ENCODE results near the gene TEPSIN.

Gene TEPSIN

GRCh38 chr17:81196505-81197408, 42.1 kb downstream of the TEPSIN start:
- no peak for TF ChIP-seq ZFX (IDR thresholded peaks at IDR 0.05; ENCODE audit: borderline replicate concordance)
- TF ChIP-seq, protein P1, sequence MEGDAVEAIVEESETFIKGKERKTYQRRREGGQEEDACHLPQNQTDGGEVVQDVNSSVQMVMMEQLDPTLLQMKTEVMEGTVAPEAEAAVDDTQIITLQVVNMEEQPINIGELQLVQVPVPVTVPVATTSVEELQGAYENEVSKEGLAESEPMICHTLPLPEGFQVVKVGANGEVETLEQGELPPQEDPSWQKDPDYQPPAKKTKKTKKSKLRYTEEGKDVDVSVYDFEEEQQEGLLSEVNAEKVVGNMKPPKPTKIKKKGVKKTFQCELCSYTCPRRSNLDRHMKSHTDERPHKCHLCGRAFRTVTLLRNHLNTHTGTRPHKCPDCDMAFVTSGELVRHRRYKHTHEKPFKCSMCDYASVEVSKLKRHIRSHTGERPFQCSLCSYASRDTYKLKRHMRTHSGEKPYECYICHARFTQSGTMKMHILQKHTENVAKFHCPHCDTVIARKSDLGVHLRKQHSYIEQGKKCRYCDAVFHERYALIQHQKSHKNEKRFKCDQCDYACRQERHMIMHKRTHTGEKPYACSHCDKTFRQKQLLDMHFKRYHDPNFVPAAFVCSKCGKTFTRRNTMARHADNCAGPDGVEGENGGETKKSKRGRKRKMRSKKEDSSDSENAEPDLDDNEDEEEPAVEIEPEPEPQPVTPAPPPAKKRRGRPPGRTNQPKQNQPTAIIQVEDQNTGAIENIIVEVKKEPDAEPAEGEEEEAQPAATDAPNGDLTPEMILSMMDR (IDR thresholded peaks at IDR 0.05), result no peak
- no peak overlapping the region for H3K27ac ChIP-seq

GRCh38 chr17:81195941-81196495, 42.8 kb downstream of the TEPSIN start:
- TF ChIP-seq, protein P1 (IDR thresholded peaks at IDR 0.05), result no peak
- no peak for TF ChIP-seq ZFX (IDR thresholded peaks at IDR 0.05; ENCODE audit: borderline replicate concordance)

DNA sequence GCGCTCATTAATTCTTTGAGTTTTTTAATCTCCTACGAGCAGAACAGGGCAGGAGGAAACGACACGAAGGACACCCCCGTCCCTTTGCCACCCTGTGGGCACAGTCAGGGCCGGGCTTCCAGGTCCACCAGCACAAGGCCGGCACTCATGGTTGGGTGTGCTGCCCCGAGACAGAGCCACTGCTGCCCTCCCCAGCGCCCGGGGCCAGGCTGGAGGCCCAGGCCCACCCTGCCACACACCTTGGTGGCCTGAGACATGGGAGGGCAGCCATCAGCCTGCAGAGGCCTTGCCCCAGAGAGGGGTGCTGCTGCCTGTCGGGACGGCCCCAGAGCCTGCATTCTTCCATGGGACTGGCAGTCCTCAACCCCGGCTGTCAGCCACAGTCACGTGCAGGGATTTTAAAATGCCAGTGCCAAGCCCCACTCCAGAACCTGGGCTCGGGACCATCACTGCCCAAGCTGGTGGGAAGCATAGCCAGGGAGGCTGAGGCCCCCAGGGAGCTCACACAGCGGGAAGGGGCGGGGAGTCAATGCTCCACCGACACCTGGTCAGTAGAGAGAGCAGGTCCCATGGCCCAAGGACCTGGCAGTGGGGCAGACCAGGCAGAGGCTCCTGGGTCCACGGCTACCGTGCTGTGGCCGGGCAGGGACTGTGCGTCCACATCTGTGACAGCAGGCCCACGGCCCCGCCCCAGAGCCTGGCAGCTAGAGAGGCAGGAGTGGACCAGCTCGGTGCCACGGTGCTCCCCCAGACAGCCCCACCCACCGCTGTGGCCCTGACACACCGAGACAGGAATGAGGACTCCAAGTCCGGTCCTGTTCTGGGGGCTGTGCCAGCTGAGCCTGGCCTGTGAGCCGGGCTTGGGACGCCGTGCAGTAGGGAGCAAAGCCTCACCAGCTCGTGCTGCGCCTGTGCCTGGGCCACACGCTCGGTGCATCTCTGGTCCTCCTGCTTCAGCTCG, 43.6 kb downstream of the TEPSIN start:
- H3K27ac ChIP-seq, result no peak overlapping the region
- TF ChIP-seq, protein P1 (IDR thresholded peaks at IDR 0.05), result no peak
- TF ChIP-seq ZFX (IDR thresholded peaks at IDR 0.05; ENCODE audit: borderline replicate concordance), result no peak

More at GRCh38 chr17:81195941-81196495, 42.8 kb downstream of the TEPSIN start:
- H3K27ac ChIP-seq, result no peak overlapping the region

DNA sequence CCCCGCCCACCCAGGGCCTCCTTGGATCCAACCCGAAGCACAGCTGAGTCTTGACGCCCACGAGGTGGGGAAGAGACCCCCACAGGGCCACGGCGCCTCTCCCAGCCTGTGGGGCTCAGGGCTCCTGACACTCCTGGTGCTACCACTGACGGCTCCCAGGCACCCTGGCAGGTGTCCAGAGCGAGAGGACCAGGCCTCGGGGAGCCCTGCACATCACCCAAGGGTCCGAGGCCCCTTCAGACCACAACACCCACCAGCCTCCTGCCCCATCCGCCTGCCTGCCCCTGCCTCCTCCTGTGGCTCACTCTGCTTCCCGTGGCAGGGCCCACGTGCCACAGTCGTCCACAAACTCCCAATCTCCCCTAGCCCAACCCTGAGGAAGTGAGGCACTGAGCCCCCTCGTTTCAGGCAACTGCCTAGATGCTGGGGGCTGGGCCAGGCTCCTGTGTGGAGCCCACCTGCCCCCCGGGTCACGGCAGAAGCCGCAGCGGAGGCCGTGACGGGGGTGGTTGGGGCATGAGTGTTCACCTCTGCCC, 44.6 kb downstream of the TEPSIN start:
- H3K27ac ChIP-seq, result no peak overlapping the region
- TF ChIP-seq, protein P1 (IDR thresholded peaks at IDR 0.05), result no peak

DNA sequence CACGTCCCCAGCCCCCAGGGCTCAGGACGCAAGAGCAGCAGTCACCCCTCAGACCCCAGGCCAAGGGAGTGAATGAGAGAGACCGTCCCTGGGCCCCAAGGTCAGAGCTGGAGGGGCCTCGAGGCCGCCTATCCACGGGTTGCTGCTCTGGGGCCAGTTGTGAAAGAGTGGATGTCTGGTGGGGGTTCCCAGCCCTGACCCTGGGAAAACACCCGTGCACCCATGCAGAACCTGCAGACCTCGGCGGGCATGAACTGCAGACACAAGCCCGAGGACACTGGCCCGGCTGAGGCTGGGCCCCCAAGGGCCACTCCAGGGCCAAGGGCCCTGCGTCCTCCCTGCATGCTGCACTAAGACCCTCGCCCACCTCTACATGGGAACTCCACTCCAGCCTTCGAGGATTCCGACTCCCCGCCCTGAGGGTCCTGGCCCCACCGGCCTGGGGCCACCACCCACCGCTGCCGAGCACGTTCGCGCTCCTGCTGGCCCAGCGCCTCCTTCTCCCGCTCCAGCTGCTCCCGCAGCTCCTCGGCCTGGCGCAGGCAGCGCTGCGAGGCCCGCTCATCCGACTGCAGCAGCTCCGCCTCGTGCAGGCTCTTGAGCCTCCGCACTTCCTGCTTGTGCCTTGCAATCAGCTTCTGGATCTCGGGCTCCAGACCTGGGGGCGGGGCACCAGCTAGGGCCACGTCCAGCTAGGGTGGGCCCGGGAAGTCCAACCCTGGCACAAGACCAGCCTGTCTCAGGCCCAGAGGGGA, 45.2 kb downstream of the TEPSIN start:
- no peak overlapping the region for H3K27ac ChIP-seq
- TF ChIP-seq ZFX (IDR thresholded peaks at IDR 0.05; ENCODE audit: borderline replicate concordance), result no peak
- TF ChIP-seq, protein P1 (IDR thresholded peaks at IDR 0.05), result no peak

DNA sequence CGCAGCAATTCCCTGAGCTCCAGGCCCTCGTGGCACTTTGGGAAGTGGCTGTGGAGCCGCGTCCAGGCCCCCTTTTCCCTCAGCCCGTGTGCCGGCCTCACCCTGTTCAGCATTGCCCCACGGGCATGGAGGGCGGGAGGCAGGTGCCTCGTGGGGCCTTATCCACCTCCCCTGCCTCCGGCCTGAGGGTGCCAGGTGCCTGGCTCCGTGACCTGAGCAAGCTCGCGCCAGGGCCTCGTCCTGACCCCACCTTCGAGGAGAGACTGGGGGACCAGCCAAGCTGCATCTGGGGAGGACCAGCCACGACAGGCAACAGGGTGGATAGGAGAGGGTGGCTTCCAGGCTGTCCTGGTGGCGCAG, 45.8 kb downstream of the TEPSIN start:
- H3K27ac ChIP-seq, result no peak overlapping the region
- TF ChIP-seq ZFX (IDR thresholded peaks at IDR 0.05; ENCODE audit: borderline replicate concordance), result no peak
- TF ChIP-seq, protein P1 (IDR thresholded peaks at IDR 0.05), result no peak
